ENCODE measurements around the gene ZFP1.
"Not testable (repeated sequence)": the region's sequence is repeated elsewhere in the genome, so short reads cannot be mapped to it uniquely, and the experiment has no call there.

Gene ZFP1

DNA sequence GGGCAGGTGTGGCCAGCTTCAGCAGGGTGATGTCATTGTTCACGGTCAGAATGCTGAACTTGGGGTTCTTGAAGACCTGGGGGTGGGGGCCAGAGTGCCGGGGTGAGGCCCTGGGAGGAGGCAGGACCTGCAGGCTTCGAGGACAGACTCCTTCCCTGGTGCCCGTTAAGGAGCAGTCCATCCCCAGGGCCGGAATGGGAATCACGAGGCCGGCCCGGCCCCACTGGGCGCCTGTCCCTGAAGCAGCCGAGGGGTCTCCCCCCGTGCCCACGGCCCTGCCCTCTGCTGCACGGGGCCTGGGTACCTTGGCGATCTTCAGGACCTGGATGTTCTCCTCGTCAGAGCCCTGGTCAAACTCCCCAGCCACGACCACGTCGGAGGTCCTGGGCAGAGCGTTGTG, 57.1 kb downstream of the ZFP1 start:
- DNase-seq, result not testable (repeated sequence)

DNA sequence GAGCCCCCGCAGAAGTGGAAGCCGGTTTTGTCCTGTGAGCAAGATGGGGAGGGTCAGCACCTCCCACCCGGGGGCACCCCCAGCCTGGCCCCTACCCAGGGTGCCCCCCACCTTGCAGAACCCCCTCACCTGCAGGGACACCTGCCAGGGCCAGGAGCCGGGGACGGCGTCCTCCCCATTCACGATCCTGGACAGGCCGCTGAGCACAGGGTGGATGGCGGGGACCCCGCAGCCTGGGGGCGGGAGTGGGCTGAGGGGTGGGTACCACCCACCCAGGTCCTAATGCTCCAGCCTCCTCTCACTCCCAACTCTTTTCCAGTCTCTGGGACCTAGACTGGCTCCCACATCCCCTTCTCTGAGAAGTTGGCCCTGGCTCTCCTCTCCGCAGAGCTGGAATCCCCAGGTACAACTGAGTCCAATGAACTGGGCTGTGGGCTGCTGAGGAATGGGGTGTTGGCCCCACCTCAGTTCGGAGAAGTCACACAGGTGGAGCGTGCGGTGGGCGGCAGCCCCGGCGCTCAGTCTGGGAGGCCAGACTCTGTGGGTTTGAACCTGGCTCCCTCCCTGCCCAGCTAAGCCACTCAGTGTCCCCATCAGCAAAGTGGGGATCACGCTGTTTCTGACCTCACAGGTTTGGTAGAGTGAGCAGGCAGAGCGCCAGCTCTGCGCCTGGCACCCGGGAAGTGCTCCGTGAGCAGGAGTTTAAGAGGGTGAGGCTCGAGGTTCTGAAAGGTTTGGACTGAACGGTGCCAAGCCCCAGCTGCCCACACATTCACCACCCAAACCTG, 57.8 kb downstream of the ZFP1 start:
- not testable (repeated sequence) for DNase-seq

DNA sequence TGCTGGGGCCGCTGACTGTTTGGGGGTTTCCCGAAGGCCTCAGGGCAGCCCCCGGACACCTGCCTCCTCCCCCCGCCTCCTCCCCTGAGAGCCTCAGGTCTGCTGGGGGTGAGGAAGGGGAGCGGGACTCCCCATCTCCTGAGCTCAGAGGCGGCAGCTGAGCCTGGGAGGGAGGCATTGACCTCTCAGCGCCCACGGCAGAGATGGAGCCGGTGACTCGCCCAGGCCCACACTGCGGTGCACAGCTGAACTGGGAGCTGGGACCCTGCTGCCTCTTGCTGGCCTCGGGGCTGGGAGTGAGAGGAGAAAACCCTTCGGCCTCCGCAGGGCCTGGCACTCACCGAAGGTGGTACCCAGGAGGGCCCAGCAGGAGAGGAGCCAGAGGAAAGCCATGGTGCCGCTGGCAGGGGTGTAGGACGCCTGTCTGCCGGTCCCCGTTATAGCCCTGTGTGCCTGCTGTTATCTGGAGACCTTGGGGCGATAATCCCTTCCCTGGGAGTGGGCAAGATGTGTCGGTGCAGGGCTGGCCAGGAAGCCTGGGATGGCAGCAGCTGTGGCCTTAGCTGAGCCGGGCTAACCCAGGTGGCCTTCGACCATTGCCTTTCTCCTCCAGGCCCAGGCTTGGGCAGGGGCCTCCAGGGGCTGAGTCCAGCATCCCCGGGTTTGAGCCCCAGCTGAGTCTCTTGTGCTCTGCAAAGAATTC, 58.6 kb downstream of the ZFP1 start, which contains the start of gene CTRB2:
TSS of gene CTRB2 (minus strand) at position 413 of the 703 bp plus-strand sequence. CDS start at position 393, 20 bp downstream.
- DNase-seq, result no peak

DNA sequence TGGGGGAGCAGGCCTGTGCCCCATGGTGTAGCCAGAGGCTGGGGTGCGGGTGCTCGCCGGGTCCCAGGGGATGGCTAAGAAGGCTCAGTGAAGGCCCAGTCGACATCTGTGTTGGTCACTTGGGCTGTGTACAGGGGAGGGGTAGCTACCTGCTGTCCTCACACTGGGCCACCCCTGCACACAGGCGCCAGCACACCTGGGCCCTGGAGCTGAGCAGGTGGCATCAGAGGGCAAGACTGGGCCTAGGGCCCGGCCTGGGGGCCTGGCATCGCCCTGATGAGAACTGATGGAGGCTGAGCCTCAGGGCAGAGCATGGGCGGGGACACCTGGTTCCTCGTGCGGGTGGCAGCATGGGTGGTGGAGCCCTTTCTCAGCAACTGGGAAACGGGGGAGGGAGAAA, 59.5 kb downstream of the ZFP1 start:
- no peak for DNase-seq

DNA sequence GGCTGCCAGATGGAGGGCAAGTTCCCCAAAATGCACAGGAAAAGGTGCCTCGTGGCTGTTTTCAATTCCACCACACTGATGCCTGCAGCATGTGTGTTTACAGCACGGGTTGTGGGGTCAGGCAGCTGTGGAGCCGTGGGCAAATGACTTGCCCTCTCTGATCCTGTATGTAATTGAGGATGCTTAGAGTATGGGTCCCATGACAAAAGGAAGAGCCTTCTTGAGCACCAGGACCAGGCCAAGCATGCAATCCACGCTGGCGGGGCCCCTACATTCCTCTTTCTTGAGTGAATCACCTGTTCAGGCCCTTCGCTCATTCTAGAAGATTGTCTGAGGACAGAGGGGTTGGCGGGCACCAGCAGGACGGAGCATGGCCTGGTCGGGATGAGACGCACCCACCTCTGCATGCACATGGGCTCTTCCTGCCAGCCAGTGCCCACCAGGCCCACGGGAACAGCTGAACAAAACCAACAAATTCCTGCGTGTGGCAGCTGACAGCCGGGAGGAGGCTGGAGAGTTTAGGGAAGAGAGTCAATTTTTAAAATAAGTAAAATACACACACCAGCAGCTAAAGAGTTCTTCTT, 60.0 kb downstream of the ZFP1 start:
- DNase-seq, result no peak

DNA sequence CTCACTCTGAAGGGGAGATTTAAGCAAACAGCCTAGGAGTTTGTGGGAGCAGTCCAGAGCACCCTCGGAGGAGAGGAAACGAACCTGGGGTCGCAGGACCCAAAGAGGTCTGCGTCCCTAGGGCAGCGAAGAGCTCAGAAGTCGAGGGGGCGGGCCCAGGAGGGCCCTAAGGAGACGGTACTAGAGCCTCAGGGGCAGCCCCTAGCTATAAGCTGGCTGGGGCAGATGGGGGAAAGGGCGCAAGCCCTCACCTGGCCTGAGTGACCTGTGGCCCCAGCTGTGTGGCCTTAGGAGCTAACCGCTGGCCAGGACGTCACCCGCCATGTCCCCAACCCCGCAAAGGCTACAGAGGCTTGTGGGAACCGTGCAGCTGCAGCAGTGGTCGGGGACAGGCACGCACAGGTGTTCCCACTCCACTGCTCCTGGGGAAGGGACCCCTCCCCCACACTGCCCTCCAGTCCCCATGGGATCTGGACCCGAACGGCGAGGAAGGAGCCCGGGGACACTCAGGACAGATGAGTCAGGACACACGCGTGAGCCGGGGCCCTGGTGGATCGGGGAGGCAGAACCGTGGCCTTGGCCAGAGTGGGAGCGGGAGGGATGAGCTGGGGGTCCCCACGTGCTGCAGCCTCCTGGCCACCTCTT, 60.7 kb downstream of the ZFP1 start:
- DNase-seq, result no peak

DNA sequence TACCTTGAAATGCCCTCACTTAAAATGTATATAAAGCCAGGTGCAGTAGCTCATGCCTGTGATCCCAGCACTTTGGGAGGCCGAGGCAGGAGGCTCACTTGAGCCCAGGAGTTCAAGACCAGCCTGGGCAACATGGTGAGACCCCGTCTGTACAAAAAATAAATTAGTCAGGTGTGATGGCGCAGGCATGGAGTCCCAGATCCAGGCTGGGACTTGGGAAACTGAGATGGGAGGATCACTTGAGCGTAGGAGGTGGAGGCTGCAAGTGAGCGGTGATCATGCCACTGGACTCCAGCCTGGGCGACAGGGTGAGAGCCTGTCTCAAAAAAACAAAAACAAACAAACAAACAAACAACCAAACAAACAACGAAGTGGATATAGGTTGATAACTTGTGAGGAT, 61.2 kb downstream of the ZFP1 start:
- not testable (repeated sequence) for DNase-seq

DNA sequence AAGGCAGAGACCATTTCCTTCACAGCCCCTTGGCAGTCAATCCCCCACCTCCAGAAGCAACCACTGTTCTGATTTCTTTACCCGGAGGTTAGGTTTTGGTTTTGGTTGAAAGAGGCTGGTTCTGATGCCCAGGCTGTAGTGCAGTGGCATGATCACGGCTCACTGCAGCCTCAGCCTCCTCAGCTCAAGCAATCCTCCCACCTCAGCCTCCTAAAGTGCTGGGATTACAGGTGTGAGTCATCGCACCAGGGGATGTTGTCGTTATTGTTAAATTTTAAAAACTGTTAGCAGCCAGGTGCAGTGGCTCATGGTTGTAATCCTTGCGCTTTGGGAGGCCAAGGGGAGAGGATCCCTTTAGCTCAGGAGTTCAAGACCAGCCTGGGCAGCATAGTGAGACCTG, 61.6 kb downstream of the ZFP1 start:
- no peak for DNase-seq

DNA sequence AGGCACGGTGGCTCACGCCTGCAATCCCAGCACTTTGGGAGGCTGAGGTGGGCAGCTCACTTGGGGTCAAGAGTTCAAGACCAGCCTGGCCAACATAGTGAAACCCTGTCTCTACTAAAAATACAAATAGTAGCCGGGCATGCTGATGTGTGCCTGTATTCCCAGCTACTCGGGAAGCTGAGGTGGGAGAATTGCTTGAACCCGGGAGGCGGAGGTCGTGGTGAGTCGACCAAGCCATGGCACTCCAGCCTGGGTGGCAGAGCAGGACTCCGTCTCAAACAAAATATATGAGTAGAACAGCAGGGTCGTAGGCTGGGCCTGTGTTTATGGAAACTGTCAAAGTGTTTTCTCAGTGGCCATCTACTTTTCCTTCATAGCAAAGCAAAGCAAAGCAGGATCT, 63.0 kb downstream of the ZFP1 start:
- DNase-seq, result not testable (repeated sequence)

DNA sequence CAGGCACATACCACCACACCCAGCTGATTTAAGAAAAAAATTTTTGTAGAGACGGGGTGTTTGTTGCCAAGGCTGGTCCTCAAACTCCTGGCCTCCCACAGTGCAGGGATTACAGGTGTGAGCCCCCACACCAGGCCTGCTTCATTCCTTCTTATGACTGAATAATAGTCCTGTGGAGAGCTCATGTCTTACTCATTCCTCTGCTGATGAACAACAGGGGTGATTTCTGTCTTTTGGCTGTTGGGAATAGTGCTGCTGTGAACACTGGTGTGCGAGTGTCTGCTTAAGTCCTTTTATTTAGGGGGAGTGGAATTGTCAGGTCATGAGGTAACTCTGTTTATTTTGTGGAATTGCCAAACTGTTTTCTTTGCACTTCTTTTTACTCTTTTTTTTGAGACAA, 67.8 kb downstream of the ZFP1 start:
- no peak for DNase-seq

DNA sequence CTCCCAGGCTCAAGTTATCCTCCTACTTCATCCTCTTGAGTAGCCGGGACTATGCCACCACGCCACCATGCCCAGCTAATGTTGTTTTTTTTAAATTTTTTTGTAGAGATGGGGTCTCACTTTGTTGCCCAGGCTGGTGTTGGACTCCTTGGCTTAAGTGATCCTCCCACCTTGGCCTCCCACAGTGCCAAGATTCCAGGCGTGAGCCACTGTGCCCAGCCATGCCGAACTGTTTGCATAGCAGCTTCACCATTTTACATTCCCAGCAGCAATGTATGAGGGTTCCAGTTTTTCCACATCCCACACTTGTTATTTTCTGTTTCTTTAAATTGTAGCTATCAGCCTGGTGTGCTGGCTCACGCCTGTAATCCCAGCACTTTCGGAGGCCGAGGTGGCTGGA, 68.3 kb downstream of the ZFP1 start:
- DNase-seq, result no peak

DNA sequence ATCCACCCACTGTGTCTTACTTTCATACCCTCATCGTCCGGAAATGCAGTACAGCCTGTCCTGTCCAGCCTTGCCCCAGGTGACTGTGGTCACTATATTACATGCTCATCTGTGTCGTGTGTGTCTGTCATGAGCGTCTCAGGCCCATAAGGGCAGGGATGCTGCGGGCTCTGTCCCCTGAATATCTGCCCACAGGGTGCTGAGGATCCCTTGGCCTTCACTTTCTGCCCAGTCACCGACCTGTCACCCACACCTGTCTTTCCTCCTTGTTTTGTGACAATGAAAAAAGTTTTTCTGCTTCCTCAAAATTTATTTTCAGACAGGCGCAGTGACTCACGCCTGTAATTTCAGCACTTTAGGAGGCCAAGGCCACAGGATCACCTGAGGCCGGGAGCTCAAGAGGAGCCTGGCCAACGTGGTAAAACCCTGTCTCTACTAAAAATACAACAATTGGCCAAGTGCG, 69.1 kb downstream of the ZFP1 start:
- no peak for DNase-seq

DNA sequence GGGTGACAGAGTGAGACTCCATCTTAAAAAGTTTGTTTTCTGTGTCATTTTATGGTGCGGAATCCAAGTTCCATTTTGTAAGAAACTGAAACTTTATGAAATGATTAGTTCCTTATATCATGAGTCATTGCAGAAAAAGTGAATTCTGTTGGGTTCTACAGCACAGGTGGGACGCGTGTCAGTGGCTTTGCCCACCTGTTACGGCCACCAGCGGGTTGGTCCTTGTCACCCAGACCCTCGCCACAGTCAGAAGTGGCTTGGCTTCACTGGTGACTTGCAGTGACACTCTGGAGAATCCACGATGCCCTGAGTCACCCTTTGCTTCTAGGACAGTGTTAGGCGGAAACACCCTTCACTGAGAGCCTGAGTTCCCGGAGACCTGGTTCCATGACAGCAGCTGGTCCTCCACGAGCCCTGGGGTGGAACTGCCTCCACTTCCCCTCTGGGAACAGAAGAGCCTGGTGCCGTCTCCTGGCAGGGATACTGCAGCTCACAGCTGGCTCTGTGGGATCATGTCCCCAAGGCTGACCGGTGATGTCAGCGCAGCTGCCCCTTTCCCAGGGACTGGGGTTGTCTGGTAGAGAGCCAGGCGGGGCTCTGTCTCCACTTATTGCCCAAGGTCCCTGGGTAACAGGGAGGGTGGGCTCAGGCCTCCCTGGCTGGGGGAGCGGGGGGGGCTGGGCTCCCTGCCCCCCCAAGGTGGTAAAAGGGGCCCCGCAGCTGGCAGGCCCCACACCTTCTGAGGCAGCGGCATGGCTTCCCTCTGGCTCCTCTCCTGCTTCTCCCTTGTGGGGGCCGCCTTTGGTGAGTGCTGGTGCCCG, 70.1 kb downstream of the ZFP1 start, which contains the start of gene CTRB1:
TSS of gene CTRB1 (plus strand) at position 733 of the 821 bp plus-strand sequence. CDS start at position 753, 20 bp downstream.
- DNase-seq, result no peak

DNA sequence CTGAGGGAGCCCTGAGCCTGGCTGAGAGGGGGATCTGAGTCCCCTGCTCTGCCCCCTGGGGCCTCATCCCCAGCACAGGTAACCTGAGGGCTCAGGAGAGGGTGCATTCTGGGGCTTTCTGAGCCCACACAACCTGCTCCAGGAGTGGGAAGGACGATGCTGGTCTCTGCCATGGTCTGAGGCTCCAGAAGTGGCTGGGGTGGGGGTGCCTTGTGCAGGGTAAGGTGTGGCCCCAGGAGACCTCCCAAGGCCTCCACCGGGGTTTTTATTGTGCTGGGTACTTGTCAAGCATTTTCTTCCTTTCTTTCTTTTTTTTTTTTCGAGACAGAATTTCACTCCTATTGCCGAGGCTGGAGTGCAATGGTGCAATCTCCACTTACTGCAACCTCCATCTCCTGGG, 70.8 kb downstream of the ZFP1 start:
- DNase-seq, result no peak

DNA sequence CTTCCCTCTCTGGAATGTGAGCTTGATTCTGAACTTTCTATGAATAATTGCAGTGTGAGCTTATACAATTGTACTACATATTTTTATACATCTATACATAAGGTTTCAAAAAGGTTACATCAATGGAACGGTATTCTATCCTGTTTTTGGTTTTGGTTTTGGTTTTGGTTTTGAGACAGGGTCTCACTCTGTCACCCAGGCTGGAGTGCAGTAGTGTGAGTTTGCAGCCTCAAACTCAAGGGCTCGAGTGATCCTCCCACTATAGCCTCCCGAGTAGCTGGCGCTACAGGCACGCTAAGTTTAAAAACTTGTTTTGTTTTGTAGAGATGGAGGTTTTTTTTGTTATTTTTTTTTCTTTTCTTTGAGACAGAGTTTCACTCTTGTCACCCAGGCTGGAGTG, 71.5 kb downstream of the ZFP1 start:
- DNase-seq, result no peak

Data from NCI-H1417 (cell line).